Renal cortical epithelial cell (primary cell): ENCODE measurements around the gene PLA2G15. TPM values are rescaled to one million over a fixed set of nuclear protein-coding genes. Genes with fewer than 3 reads are reported as not detected.

Source experiments
- DNase-seq: peaks from one replicate; pipeline ENCODE4 v3.0.0-alpha.2; 2011; ENCODE audit warnings: low read depth
- total RNA-seq: library from RNA; depleted of rRNA; stranded (reverse); fragments of >200 nt; gene quantifications from 2 replicates; pipeline ENCODE4 v1.2.3, GENCODE V29; 2014

Gene PLA2G15
- total RNA-seq, 1 donor from 2014 or later = 50.1 TPM

DNA sequence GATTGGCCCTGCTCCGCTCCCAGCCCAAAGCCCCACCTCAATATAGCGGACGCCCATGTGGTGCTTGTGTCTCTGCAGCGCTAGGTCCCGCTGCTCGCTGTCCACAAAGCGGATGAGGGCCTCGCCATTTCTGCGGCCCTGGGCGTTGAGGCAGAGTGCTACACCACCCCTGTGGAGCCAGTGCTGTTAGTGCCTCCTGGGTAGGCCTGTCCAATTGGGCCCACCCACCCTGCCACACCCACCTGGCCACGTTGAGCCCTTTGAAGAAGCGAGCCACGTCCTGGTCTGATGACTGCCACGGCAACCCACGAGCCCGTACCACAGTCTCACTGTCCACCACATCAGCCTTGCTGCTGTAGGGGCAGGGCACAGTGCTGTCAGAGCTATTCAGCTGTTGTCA, 12.8 kb upstream of the PLA2G15 start:
- DNase-seq = no peak

DNA sequence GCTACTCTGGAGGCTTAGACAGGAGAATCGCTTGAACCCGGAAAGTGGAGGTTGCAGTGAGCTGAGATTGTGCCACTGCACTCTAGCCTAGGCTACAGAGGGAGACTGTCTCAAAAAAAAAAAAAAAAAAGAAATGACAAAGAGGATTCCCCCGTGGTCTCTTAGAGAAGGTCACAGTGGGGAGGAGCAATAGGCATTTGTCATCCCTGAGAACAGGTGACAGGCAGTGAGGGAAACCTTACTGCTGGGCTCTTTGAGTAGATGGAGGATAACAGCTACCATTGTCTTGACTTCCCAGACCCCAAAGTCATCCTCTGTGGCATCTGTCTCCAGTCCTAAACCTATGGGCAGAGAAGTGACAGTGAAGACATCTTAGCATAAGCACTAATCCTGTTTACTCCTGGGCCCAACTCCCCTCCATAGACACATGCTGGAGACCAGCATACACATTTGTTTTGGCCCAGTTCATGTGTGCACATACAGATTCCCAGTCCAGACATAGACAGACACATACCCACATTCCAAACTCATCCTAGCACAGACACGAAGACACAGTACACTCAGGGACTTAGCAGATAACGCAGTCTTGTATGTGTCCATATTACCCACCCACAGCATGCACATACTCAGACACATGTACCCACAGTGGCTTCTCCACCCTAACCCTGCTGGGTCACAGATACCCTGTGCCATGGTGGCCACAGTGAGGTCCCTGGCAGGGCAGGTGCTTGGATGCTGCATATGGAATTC, 11.9 kb upstream of the PLA2G15 start:
- DNase-seq = no peak

DNA sequence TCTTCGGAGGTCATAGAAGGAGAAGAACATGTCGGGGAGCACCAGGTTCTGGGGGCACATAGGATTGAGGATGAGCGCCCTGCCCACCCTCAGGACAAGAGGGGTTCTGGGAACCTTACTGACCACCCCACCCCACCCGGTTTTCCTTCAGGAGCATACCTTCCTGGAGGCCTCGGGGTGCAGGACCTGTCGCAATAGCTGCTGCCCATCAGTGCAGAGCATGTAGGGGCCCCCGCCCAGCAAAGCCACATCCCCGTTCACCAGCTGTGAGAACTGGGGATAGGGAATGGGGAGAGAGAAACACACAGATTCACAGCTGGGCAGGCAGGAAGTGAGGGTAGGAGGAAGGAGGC, 11.4 kb upstream of the PLA2G15 start:
- DNase-seq = no peak

DNA sequence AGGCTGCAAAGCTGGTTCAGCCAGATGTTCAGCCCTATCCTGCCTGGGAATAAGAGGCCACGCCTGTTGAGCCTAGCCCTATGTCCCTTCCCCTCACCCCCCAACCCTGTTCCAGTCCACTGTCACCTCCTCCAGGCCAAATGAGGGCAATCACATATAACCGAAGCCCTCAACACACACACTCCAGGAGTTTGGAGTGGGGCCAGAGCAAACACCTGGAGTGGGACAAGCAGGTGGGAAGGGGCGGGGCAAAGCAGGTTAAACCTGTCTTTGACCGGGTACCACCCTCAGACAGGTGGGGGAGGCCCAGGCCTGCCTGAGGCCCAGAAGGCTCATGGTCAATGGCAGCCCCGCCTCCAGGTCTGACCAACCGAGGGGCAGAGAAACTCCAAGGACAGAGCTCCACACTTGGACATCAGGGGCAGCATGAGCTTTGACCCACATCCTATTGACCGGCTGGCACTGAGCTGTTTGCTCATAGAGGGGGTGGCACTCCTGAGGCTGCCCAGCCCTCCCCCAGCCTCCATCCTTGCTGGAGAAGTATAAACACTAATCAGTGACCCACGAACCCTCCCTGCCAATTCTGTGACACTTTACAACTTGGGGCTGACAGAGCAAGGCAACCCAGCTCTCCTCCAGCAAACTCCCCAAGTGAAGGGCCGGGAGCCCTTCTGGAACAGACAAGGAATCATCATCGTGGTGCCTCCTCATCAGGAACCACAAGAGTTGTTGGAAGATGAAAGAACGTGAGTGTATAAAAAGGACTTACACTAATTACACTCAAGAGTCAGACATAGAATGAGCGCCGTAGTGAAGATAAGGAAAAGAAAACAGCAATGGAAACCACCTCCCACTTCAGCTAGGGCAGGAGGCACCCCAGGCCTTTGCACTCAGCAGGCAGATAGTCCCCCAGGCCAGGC, 10.7 kb upstream of the PLA2G15 start:
- DNase-seq = peak; percentile 38

DNA sequence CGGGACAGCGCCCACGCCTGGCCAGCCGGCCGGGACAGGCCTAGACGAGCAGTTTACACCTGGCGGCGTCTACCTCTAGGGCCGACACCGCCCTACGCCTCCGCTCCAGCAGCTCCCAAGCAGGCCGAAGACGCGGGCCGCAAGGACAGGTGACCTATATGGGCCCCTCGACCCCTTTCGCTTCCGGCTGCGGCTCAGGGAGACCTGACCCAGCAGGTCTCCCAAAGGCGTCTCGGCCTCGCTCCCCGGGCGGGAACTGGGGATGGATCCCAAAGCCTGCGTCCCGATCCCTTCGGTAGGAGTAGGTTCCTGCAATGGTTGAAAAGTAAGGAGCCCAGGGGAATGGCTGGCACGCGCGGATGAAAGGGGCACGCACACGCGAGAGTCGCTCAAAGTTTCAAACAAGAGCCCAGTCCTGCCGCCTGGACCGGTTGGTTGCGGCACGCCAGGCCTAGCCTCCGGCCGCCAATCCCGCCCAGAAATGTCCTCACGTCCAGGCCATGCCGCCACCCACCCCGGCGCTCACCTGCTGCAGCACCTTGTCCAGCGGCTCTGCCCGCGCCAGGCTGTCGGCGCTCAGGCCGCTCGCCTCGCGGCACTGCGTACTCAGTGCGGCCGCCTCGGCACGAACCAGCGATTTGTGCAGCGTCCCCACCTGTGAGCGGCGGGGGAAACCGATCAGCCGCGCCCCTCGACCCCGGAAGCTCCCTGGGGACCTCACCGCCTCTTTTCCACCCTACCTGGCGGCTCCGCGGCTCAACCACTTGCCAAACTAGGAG, 9.9 kb upstream of the PLA2G15 start:
- DNase-seq = no peak

DNA sequence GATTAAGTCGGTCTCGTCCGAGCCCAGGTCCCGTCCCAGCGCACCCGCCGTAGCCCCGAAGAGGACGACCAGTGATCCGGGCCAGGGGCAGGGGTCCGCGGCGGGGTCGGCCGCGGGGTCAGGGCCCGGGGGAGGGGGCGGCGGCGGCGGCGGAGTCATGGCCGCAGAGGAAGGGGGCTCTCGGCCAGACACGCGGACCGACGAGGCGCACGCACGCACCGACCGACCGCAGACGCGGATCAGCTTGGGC, 9.4 kb upstream of the PLA2G15 start, which contains the start of gene ESRP2:
TSS of gene ESRP2 (minus strand) at position 241 of the 250 bp plus-strand sequence. CDS start at position 159, 82 bp downstream.
- no peak for DNase-seq

DNA sequence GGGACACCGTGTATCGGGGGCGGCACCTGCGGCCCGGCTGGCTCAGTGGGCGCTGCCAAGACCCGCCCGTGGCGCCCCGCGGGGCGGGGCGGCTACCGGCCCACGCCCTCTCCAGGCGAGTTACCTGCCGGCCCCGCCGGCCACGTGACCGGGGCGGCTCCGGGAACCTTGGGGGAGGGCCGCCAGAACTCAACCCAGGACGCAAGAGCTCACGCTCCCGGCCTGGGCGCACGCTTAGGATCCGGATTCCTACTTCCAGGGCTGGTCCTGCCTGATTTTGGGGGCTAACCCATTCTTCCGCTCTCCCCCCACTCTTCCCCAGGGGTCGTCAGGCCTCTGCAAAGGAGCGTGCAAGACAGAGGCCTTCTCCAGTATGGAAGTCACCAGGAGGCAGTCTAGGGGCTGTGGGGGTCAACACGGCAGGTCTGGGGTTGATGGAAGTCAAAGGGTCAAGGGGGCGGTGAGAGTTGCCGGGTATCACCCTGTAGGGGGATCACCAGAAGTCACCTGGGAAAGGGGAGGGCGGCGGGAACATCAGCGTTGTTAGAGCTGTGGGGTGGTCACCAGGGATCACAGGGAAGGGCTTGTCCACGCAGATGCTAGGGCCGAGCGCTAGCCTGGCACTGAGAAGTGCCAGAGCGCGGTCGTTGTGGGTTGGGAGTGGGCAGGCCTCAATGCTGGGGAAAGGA, 8.9 kb upstream of the PLA2G15 start:
- DNase-seq = peak; percentile 23

DNA sequence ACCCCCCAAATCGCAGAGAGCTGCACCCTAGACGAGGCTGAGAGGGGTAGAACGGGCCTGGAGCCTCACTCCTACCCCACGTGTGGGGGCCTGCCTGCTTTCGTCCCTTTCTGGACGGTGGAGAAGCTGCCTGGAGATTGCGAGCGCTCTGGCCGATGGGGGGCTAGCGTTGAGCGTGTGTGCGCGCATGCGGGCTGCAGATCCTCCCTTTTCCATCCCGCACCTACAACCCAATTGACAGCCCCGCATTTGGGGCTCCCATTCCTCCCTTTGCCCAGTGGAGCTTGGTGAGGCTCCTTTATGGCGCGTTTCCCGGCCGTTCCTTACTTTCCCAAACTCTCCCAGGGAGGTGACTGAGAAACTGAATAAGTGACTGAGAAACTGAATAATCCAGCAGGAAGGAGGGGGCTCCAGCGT, 8.3 kb upstream of the PLA2G15 start:
- DNase-seq = peak; percentile 49

DNA sequence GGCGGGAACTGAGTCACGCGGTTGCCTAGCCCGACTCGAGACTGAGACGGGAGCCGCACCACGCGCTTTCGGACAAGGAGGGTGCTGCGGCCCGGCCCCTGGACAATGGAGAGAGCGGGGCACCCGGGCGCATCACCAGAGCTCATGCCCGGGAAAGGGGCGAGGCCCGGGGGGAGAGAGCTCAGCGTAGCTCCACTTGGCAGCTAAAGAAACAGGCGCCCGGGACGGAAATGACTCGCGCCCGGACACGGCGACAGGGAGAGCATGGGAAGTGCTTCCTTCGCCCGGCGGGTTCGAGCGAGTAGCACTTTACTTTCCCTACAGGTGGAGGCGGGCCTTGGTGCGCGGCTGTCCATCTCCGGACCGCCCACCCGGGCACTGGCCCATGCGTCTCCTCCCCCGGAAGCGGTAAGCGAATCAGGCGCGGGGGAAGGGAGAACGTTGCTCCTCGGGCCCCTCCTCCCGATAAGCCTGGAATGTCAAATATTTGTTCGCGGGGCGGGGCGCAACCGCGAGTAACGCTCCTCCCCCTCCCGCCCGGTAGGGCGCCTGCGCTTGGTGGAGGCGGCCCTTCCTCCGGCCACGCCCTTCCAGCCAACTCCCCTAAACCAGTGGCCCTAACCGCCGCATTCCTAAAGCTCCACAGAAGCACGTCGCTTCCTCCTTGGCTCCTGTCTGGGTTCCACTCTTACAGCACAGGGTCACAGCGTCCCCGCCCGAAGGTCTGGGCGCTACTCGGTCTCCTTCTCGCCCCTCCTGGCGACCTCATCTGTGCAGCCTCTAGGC, 7.7 kb upstream of the PLA2G15 start:
- DNase-seq = peak; percentile 91

DNA sequence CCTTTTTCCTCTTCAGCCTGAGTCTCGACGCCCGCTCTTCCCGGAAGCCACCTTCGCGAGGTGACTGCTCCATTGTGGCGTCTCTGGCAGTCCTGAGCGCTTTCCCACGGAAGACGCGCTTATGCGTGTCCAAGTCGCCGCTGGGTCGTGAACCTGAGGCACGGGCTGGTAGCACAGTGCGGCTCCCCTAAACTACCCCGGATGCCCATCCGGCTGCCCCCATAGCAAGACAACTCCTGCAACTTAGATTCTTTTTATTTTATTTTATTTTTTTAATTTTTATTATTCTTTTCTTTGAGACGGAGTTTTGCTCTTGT, 7.2 kb upstream of the PLA2G15 start:
- DNase-seq = no peak

DNA sequence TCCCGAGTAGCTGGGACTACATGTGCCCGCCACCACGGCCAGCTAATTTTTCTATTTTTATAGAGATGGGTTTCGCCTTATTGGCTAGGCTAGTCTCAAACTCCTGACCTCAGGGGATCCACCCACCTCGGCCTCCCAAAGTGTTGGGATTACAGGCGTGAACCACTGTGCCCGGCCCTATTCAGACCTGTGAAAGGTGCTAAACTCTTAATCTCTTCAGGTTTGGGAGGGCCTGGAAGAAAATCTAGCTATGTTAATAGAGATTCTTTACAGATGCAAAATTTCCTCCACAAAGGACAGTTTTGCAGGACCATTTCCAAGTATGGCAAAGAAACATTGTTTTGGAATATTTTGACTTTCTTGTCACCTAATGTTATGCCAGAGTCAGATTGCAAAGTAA, 3.1 kb upstream of the PLA2G15 start:
- DNase-seq = no peak

DNA sequence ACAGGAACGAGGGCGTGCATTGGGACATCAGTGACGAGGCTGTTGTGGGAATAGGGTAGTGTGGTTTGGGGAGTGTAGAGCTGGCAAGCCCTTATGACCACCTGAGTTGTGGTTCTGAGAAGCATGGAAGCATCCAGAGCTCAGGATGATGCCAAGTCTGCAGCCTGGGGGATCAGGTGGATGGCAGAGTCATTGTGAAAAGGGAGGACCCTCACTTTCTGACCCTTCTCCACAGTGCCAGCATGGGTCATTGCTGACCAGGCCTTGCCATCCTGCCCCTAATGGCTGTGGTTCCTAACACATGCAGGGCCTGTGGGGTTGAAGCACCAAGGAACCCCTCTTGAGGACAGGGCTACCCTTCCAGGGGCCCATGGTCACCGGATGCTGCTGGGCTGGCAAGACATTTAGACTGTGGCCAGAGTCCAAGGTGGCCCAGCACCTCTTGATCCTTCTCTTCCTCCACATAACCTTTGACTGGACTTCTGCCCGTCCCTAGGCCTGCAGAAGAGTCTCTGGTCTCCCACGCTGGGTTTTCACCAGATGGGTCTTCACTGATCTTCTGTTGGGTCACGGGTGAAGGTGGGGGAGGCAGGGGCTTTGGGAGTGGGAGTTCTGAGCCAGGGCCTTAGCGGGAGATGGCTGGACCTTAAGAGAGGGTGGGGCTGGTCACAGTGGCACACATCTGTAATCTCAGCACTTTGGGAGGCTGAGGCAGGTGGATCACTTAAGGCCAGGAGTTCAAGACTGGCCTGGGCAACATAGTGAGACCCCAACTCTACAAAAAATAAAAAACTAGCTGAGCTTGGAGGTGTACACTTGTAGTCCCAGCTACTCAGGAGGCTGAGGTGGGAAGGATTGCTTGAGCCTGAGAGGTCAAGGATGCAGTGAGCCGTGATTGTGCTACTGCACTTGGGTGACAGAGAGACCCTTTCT, 2.0 kb upstream of the PLA2G15 start:
- DNase-seq = no peak

DNA sequence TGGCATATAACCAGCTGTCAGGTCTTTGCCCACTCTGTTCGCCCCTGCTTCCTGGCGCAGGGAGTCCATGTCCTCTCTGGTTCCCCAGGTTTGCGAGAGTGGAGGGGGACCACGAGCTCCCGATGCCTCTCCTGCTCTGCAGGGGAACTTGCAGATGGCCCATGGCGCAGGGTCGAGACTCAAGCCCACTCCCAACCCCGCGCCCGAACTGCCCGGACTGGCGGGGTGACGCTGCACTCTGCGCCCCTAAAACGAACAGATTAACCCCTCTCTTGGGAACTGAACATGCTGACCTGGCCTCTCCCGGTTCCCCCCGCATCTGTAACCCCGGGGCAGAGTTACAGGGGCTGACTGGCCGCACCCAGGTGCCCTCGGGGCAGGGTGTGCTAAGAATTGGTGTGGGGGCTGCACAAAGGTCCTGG, 681 bp upstream of the PLA2G15 start:
- DNase-seq = no peak

DNA sequence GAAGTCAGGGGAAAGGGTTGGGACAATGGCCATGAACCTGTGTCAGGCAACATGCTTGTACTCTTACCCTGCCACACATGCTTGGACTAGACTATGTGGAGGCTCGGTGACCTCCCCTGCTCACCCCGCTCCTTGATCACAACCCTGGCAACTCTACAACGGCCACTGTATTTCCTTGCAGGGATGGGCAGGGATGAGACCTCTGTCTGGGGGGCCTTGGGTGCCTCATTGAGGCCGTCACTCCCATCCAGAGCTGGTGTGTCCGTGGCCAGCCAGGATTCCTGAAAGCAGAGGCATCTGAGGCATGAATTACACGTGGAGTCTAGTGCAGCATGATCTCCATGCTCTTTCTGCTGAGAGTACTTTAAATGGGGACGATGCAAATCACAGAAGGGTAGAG, 948 bp downstream of the PLA2G15 start:
- no peak for DNase-seq

DNA sequence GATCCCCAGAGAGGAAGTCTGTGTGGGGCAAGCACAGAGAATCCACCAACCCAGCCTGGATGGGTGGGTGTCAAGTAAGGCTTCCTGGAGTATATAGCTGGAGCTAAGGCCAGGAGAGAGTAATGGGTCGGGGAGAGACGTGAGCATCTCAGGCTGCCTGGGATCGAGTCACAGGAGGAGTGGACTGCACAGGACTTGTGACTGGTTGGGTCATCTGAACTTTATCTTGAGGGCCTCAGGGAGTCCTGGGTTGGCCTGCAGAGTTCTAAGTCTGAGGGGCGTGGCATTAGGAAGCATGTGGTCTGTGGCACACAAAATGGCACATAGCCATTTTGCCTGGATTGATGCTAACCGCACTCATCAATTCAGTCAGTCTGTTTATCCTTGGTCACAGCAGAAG, 1.5 kb downstream of the PLA2G15 start:
- DNase-seq = peak; percentile 42

DNA sequence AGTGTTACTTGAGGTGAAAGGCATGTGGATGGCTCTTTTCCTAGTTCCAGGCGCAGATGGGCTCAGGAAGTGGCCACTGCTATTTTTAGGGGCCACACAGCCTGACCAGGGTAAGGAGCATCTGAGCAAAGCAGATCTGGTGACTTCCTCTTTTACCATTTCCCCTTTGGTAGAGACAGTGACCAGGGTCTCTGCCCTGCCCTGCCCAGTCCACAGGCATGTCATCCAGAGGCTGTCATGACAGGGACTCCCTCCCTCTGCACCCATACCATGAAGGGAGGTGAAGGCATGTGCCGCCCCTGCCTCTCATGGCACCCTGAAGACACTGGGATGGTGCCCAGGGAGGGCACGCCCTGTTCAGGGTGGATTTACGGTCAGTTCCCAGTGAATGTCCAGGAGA, 2.2 kb downstream of the PLA2G15 start:
- no peak for DNase-seq

DNA sequence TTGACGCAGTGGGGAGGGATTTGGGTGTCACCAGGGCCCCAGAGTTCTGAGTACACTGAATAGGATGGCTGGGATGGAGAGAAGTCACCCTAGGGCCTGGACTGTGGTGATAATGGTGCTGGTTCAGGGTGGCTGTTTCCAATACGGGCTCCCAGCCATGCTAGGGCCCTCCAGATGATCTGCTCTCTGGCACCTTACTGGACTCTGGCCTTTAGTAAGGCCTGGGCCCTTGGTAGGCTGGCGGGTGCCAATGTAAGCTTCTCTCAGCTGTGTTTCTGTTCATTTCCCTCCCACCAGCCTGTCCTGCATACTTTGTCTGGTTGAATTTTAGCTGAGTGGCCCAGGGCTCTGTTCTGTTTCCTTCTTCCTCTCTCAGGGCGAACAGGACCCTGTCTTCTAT, 2.8 kb downstream of the PLA2G15 start:
- no peak for DNase-seq

DNA sequence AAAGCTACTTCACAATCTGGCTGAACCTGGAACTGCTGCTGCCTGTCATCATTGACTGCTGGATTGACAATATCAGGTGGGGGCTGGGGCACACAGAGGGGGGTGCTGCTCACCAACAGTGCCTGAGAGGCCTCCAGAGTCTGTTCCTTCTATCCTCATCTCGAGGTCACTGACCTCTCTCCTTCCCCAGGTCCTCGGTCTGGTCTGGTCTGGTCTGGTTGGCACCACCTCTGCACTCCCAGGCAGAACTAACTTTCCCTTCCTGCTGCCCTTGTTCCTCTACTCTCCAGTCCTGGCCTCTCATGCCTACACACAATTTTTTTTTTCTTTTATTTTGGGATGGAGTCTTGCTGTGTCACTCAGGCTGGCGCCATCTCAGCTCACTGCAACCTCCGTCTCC, 4.2 kb downstream of the PLA2G15 start:
- DNase-seq = no peak

DNA sequence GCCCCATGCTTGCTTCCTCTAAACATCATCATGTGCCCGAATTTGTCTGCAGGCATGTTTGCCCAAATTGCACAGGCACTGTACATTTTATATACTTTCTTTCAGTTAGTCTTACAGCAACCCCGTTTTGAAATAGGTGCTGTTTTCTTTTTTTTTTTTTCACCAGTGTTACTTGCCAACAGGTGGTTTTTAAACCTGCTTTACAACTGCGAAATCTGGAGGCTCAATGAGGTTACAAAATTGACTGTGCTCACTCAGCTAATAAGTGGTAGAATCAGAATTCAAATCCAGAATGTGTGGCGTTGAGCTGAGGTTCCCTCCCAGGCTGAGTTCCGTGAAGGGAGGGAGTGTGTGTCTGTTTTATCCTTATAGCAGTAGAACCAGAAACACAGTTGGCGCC, 5.8 kb downstream of the PLA2G15 start:
- DNase-seq = no peak

DNA sequence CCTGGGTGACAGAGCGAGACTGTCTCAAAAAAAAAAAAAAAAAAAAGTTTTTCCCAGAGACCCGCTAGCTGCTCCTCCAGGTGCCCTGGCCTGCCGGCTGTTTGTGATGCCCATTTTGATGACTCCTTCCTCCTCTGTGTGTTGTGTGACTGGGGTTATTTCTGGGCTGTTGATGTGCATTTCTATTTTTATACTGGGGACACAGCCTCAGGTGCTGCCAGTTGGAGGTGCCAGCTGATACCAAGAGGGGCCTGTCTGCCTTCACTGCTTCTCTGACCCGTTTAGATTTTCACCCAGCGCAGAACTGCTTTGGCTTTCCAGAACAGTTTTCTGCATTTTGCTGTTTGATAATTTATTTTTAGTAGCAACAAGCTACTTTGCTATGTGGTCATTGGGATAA, 6.7 kb downstream of the PLA2G15 start:
- no peak for DNase-seq
